Measurements from ENCODE around the gene ZNF628.
A peak's percentile ranks its signal among the peaks of the same experiment; 100 is the strongest.
"Not testable (repeated sequence)": the region's sequence is repeated elsewhere in the genome, so short reads cannot be mapped to it uniquely, and the experiment has no call there.

ZNF628 gene

DNA sequence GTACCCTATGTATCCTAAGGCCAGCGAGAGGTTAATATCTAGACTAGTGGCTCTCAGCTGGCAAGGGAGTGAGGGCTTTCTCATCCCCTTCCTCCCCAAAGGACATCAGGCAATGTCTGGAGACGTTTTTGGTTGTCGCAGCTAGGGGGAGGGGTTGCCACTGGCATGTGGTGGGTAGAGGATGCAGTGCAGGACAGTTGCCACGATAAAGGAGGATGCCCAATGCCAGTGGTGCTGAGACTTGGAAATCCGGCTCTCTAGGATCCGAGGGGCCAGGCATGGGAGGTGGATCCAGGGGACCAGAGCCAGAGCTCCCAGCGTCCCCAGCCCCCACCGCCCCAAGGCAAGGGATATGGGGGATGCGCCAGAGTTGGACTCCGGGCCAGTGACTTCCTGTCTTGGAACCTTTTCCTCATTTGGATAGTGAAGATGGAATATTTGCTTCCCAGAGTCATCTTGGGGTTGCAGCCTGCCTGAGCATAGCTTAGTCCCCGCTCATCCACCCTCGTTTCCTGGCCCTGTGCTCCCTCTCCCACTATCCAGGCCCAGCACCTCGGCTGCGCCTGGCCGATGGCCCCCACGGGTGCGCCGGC lies 16.7 kb downstream of the ZNF628 start:
- no peak for DNase-seq (ENCODE audit: low read depth)
- H3K4me3 ChIP-seq (ENCODE audit: control insufficient read depth, low read depth, low read length), result peak overlapping the region; percentile 50
- TF ChIP-seq, protein P1, sequence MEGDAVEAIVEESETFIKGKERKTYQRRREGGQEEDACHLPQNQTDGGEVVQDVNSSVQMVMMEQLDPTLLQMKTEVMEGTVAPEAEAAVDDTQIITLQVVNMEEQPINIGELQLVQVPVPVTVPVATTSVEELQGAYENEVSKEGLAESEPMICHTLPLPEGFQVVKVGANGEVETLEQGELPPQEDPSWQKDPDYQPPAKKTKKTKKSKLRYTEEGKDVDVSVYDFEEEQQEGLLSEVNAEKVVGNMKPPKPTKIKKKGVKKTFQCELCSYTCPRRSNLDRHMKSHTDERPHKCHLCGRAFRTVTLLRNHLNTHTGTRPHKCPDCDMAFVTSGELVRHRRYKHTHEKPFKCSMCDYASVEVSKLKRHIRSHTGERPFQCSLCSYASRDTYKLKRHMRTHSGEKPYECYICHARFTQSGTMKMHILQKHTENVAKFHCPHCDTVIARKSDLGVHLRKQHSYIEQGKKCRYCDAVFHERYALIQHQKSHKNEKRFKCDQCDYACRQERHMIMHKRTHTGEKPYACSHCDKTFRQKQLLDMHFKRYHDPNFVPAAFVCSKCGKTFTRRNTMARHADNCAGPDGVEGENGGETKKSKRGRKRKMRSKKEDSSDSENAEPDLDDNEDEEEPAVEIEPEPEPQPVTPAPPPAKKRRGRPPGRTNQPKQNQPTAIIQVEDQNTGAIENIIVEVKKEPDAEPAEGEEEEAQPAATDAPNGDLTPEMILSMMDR (IDR thresholded peaks at IDR 0.05; ENCODE audit: control insufficient read depth, insufficient read depth, low read depth, low read length, missing control alignments), result no peak

DNA sequence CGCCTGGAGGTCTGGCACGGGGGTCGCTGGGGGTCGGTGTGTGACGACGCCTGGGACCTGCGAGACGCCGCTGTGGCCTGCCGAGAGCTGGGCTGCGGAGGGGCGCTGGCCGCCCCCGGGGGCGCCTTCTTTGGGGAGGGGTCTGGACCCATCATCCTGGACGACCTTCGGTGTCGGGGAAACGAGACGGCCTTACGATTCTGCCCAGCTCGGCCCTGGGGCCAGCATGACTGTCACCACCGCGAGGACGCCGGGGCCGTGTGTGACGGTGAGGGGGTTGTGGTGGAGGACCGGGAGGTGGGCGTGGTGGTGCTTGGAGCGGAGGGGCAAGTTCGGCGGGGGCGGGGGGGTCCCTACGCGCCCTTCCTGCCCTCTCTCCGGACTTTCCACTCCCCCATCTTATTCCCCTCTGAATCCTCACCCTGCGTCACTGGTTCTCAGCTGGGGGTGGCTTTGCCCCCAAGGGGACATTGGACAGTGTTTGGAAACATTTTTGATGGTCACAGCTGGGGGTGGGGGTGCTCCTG lies 17.3 kb downstream of the ZNF628 start:
- no peak for DNase-seq (ENCODE audit: low read depth)
- peak overlapping the region; percentile 50 for H3K4me3 ChIP-seq (ENCODE audit: control insufficient read depth, low read depth, low read length)
- TF ChIP-seq, protein P1 (IDR thresholded peaks at IDR 0.05; ENCODE audit: control insufficient read depth, insufficient read depth, low read depth, low read length, missing control alignments), result no peak

DNA sequence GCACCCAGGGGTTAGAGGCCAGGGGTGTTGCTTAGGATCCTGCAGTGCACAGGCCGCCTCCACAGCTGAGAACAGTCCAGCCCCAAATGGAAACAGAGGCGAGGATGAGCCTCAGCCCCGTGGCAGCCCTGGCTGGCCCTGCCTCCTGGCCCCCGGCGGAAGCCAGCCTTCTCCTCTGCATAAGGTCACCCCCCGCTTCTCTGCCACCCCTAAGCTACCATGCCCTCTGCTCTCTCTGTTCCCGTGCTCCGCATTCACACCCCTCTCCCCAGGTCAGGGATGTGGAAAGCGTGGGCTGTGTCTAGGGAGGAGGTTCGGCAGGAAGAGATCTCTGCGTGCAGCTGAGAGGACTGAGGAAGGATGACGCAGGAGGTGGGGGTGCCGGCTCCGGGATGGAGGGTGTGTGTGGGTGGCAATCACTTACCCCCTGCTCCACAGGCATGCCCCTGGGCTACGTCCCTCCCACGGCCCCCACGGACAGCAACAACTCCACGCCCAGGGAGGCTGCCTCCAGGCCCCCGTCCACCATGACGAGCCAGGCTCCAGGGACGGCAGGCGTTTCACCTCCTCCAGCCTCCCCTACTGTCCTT lies 17.9 kb downstream of the ZNF628 start:
- no peak for DNase-seq (ENCODE audit: low read depth)
- H3K4me3 ChIP-seq (ENCODE audit: control insufficient read depth, low read depth, low read length), result peak overlapping the region; percentile 50
- TF ChIP-seq, protein P1 (IDR thresholded peaks at IDR 0.05; ENCODE audit: control insufficient read depth, insufficient read depth, low read depth, low read length, missing control alignments), result no peak

DNA sequence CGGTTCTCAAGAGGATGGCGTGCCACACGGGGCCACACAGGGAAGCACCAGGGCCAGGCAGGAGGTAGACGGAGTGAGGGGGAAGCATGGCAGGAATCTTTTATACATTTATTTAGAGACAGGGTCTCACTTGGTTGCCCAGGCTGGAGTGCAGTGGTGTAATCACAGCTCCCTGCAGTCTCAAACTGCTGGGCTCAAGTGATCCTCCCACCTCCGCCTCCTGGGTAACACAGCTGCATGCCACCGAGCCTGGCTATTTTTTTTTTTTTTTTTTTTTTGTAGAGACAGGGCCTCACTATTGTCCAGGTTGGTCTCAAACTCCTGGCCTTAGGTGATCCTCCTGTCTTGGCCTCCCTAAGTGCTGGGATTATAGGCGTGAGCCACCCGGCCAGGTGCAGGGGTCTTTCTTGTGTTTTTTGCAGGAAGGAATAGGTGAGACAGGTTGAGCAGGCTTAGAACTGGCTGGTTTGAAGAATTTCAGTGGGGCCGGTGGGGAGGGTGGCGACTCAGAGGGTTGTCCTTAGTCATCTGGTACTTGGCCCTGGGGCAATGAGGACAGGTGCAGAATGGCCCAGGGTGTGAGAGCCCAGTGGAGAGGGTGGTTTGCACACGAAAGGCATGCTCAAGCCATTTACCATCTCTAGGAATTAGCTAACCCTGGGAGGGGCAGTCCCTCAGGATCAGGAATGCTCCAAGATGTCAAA lies 19.4 kb downstream of the ZNF628 start:
- DNase-seq (ENCODE audit: low read depth), result no peak
- H3K4me3 ChIP-seq (ENCODE audit: control insufficient read depth, low read depth, low read length), result no peak overlapping the region
- TF ChIP-seq, protein P1 (IDR thresholded peaks at IDR 0.05; ENCODE audit: control insufficient read depth, insufficient read depth, low read depth, low read length, missing control alignments), result no peak

DNA sequence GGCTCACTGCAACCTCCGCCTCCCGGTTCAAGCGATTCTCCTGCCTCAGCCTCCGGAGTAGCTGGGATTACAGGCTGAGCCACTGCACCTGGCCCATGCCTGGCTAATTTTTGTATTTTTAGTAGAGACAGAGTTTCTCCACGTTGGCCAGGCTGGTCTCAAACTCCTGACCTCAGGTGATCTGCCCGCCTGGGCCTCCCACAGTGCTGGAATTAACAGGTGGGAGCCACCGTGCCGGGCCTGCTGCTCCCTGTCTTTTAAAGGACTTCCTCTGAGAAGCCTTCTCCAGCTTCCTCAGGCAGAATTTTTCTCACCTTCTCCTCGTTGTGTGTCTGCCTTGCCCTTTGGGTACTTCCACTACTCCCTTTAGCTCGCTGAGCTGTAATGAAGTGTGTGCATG lies 20.4 kb downstream of the ZNF628 start:
- H3K4me3 ChIP-seq (ENCODE audit: control insufficient read depth, low read depth, low read length); DNase-seq (ENCODE audit: low read depth): not testable (repeated sequence)

DNA sequence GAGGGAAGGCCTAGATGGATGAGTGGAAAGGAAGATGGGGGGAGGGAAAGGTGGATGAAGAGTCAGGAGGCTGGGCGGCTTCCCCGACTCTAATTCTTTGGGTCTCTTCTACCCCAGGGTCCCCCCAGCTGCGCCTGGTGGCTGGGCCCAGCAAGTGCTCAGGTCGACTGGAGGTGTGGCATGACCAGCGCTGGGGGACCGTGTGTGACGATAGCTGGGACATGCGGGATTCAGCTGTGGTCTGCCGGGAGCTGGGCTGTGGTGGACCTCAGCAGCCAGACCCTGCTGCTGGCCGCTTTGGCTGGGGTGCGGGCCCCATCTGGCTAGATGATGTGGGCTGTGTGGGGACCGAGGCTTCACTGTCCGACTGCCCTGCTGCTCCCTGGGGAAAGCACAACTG lies 21.3 kb downstream of the ZNF628 start:
- DNase-seq (ENCODE audit: low read depth), result no peak
- TF ChIP-seq, protein P1 (IDR thresholded peaks at IDR 0.05; ENCODE audit: control insufficient read depth, insufficient read depth, low read depth, low read length, missing control alignments), result no peak
- H3K4me3 ChIP-seq (ENCODE audit: control insufficient read depth, low read depth, low read length), result no peak overlapping the region

DNA sequence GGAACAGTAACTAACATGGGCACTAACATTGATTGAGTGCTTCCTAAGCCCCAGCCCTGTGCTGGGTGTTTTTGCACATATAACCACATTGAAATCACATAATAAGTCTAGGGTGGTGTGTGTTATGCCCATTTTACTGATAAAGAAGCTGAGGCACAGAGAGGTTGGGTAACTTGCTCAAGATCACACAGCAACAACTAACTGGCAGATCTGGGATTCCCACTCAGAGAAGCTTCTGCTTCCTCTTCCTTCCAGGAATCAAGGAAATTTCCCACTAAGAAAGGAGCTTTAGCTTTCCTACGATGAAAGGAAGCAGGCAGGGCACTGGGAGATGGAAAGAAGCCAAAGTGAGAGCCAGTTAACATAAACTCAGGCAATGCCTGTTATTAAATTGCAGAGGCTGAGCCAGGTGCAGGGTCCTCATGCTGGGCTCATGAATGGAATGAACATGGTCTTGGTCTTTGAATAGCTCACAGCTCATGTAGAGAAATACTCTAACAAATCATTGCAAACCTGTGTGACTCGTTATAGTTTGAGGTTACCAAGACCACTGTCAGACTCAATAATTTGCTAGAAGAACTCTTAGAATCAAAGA lies 21.9 kb downstream of the ZNF628 start:
- no peak for DNase-seq (ENCODE audit: low read depth)
- no peak overlapping the region for H3K4me3 ChIP-seq (ENCODE audit: control insufficient read depth, low read depth, low read length)
- TF ChIP-seq, protein P1 (IDR thresholded peaks at IDR 0.05; ENCODE audit: control insufficient read depth, insufficient read depth, low read depth, low read length, missing control alignments), result no peak
